GM11168 (cell line): ENCODE measurements around the gene TRAF5.

Experiments used
- in situ Hi-C: fragments of 300-500 bp; cut with MboI; formaldehyde crosslinking; loops from one replicate; pipeline ENCODE4 v1.12.0; 2022; ENCODE audit warnings: low sequenced_read_pairs; ENCODE audit not compliant: unreplicated experiment

TRAF5 gene

GRCh38 chr1:211327346-211327921 lies 801 bp downstream of the TRAF5 start:
- in situ Hi-C loops: loop anchor here (10.0 kb wide), 1 partner anchor 147 kb away; no protein-coding TSS in a partner anchor

GRCh38 chr1:211328084-211328694 lies 1.6 kb downstream of the TRAF5 start:
- in situ Hi-C loops: loop anchor here (10.0 kb wide), 1 partner anchor 147 kb away; no protein-coding TSS in a partner anchor

GRCh38 chr1:211328866-211329475 lies 2.3 kb downstream of the TRAF5 start:
- in situ Hi-C loops: loop anchor here (10.0 kb wide), 1 partner anchor 146 kb away; no protein-coding TSS in a partner anchor

GRCh38 chr1:211329764-211330201 lies 3.1 kb downstream of the TRAF5 start:
- in situ Hi-C loops: loop anchor here (10.0 kb wide), 1 partner anchor 145 kb away; no protein-coding TSS in a partner anchor

DNA sequence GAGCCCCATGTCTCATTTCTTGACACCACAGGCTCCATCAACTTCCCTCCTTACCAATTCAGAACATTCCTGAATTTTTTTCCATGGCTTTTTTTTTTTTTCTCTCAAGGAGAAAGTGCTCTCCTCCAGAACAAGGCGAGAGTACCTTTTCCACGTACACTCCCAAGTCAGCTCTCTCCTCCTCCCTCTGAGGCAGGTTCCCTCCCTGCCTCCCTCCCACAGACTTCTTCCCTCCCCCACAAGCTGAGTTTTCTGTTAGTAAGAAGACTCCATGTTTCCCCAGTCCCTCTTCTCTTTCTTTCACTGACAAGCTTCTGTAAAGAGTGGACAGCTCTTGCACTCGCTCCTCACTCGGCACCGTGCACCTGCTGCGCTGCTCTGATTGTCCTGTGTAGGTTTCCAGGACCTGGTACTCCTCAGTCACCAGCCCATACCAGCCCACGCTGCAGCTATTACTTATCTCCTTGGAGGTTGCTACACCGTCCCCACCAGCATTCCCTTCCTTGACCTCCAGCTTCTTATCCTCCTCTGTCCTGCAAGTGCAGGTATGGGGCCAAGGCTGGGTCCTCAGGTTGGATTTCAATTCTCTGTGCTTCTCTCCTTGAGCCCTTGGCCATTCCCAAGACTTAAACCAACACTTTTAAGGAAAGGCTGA lies 3.8 kb downstream of the TRAF5 start:
- in situ Hi-C loops: no loop called here

DNA sequence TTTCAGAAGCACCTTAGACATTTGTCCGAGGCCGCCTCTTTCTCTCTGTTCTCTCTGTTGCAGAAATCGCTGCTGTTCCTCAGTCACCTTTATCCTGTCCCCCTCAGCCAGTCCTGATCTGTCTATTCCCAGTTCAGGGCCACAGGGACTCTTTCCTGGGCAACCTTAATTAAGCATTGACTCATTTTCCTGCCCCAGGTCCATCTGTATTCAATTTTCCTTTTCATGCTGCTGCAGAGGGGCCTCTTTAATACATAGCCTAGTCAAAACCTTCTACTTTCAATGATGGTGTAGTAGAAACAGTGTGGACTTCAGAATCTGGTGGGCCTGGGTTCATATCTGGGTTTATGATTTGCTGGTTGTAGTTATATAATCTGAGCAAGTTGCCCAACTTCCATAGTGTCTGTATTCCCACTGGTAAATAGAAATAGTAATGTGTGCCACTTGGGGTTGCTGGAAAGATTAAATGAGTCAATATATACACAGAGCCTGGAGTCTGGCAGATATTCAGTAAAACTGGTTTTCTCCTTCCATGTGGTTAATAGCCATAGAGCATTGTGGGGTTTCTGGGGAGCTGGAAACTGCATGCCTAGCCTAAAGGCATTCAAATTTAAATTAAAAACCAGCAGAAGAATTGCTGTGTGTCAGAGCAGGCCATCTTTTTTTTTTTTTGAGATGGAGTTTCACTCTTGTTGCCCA lies 4.5 kb downstream of the TRAF5 start:
- in situ Hi-C loops: no loop called here

DNA sequence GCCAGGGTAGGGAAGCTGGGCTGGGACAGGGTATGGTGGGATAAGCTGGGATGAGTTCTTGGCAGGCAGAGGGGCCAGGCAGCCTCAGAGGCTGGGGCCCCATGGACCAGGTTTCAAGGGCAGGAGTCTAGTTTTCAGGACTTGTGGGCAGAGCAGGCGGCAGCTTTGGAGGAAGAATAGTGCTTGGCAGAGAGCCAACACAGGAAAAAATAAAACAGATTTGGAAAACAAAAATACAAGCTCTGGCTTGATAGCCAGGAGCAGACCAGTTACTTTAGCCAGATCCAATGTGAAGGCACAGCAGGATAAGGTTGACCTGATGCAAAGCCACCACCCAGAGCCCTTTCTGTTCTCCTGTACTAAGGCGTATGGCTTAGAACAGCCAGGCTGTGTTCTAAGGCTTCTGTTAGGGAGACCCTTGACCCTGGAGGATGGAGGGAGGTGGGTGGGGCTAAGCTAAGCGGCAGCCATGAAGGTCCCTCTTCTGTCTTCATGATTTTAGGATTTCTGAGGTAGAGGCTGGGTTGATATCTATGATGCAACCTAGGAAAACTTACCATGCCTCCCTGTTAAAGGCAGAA lies 5.5 kb downstream of the TRAF5 start:
- in situ Hi-C loops: no loop called here

- in situ Hi-C loops: no loop called here
Observed at GRCh38 chr1:211332830-211333229, 6.2 kb downstream of the TRAF5 start.

GRCh38 chr1:211333906-211334305 lies 7.3 kb downstream of the TRAF5 start:
- in situ Hi-C loops: no loop called here

DNA sequence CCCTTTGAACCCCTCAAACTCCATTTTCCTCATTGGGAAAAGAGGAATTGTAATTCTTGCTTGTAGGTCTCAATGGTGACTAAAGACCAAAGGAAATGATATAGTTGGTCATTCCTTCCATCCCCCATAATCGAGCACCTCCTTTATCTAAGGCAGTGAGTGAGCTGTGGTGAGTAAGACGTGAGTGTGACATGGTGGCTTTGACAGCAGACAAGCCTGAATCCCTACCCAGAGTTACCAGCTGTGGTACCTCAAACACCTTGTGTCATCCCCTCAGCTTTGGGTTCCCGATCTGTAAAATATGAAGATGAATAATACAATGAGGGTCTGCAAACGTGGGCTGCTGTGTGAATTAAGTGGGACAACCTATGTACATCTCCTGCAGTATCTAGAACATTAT lies 8.4 kb downstream of the TRAF5 start:
- in situ Hi-C loops: no loop called here

GRCh38 chr1:211335522-211336157 lies 9.0 kb downstream of the TRAF5 start:
- in situ Hi-C loops: no loop called here

DNA sequence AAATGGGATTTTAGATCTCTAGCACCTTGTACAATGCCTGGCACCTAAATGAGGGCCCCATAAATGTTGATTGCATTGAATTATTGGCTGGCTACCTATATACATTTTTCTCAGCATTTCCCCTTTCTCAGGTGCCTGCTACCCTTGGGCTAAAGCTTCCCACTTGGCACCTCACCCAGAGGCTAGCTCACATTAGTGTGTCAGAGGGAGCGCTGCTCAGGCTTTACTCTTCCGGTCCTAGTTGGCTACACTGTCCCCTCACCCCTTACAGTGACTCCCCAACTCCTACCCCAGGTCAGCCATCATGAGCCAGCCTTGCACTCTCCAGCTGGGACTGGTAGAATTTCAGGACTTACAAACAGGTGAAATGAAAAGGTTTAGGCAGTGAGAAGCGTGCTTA lies 9.5 kb downstream of the TRAF5 start:
- in situ Hi-C loops: no loop called here

GRCh38 chr1:211336775-211337174 lies 10.1 kb downstream of the TRAF5 start:
- in situ Hi-C loops: no loop called here

- in situ Hi-C loops: no loop called here
Observed at GRCh38 chr1:211337430-211338223, 11.0 kb downstream of the TRAF5 start.

DNA sequence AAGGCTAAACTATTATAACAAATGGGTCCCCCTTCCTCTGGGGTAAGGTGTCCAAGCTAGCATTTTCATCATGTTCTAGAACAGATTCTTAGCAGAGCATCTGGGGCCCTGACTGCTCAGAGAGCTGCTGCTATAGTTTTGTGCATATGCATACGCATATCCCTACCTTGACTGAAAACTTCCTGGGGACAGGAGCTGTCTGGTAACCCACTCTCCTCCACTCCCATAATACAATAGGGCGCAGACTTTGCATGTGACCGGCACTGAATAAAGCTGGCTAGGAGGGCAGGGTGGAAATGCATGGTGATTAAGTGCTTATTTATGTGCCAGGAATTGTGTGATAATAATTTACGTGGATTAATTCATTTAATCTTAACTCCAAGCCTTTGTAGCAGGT lies 11.6 kb downstream of the TRAF5 start:
- in situ Hi-C loops: no loop called here

DNA sequence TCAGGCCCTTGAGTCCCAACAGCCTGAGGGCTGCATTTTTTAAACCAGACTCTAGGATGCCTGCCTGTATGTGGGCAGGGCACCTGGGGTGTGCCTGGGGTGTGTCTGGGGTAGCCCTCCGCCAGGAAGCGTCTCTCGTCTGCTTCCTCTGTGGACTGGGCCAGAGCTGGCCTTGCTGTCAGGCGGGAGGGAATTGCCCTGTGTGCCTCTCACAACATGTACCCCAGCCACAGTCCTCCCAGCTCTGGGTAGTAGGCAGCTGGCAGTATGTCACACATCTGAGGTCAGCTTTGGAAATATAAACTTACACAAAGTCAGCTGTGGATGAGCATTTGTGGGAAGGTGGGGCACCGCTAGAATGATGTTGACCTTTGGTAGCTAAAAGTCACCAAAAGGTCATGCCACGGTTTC lies 13.0 kb downstream of the TRAF5 start:
- in situ Hi-C loops: no loop called here

- in situ Hi-C loops: no loop called here
Observed at GRCh38 chr1:211340622-211341507, 14.2 kb downstream of the TRAF5 start.

DNA sequence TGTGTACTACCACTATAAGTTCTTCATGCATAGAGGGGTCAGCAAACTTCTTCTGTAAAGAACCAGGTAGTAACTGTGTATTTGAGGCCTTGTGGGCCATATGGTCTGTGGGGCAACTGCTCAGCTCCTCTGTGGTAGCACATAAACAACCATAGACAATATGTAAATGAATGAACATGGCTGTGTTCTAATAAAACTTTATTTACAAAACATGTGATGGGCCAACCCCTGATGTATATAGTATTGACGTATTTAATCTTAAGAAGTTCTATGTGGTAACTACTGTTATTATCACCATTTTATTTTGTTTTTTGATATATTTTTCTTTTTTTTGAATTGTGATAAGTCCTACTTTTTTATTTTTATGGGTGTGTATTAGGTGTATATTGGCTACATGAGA lies 15.4 kb downstream of the TRAF5 start:
- in situ Hi-C loops: no loop called here
